ENCODE measurements around the gene SH3RF2.
"Not testable (repeated sequence)": the region's sequence is repeated elsewhere in the genome, so short reads cannot be mapped to it uniquely, and the experiment has no call there.

Gene SH3RF2, protein sequence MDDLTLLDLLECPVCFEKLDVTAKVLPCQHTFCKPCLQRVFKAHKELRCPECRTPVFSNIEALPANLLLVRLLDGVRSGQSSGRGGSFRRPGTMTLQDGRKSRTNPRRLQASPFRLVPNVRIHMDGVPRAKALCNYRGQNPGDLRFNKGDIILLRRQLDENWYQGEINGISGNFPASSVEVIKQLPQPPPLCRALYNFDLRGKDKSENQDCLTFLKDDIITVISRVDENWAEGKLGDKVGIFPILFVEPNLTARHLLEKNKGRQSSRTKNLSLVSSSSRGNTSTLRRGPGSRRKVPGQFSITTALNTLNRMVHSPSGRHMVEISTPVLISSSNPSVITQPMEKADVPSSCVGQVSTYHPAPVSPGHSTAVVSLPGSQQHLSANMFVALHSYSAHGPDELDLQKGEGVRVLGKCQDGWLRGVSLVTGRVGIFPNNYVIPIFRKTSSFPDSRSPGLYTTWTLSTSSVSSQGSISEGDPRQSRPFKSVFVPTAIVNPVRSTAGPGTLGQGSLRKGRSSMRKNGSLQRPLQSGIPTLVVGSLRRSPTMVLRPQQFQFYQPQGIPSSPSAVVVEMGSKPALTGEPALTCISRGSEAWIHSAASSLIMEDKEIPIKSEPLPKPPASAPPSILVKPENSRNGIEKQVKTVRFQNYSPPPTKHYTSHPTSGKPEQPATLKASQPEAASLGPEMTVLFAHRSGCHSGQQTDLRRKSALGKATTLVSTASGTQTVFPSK

DNA sequence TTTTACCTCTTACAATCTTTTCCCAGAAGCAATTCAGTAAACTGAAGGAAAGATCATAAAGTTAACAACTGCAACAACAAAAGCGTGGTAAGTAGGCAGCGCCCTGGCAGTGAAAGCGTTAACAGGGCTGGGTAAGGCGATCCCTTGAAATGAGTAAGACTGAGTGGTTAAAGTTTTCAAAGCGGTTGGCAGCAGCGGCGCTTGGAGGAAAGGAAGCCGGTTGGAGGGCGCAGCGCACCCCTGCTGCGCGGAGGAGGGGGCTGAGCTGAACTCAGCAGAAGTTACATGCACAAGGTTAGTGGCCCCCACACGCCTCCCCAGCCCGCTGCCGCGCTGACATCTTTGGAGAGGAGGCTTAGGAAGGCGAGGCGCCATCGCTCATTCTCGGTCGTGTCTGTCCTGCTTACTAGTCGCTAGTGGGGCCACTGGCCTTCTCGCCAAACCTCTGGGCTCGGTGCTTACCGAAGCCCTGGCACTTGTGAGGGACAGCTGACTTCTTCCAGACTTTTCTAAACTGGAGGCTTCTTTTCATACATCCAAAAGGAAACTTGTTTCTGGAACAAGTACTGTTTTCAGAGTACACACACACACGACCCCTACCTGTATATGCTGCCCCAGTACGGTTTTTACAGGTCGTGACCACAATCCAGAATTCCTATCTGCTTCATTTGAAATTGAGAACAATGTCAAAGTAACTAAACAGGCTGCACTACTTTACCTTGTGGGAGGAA lies at the start of gene SH3RF2:
Gene SH3RF2 (plus strand): TSS at position 178 of the 731 bp plus-strand sequence. CDS start 1,351 bp downstream, outside the sequence.
- DNase-seq (ENCODE audit: low read depth in 2 of 2) = peak in 1 of 2 donors; percentile 25

DNA sequence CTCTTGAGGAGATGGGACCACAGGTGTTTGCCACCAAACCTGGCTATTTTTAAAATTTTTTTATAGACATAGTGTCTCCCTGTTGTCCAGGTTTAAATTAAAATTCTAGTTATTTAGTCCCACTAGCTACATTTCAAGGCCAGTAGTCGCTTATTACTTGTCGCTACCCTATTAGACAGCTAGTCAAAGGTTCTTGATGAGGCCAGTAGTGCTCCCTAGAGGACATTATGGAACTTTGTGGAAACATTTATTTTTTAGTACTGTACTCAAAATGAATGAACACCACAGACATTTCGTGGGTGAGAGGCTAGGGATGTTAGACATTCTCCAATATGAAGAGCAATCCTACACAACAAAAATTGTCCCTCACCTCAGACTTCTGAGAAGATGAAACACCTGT lies 49.2 kb upstream of the SH3RF2 start:
- DNase-seq (ENCODE audit: low read depth in 2 of 2) = no peak

DNA sequence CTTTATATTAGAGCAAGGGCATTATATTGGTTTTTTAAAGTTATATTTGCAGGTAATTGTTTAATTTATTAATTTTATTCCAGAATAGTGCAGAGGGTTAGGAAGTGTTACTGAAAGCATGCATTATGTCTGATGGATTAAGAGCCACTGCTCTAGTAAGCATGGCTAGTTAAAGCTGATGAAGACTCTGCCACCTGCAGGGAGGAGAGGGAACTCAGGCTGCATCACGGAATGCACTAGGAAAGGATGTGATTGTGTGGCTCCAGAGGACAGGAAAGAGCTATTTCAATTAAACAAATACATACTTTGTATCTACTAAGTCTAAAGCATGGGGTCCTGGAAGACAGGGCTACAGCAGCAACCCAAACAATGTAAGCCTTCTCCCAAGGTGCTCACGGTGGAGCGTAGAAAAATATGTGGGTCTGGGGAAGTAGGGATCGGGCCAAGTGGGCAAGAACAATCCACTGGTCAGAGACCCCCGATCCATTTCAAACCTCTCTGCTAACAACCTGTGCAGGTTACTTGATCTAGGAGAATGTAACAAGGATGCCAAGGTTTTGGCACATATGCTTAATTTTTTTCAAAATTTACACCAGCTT lies 48.3 kb upstream of the SH3RF2 start:
- DNase-seq (ENCODE audit: low read depth in 2 of 2) = no peak

DNA sequence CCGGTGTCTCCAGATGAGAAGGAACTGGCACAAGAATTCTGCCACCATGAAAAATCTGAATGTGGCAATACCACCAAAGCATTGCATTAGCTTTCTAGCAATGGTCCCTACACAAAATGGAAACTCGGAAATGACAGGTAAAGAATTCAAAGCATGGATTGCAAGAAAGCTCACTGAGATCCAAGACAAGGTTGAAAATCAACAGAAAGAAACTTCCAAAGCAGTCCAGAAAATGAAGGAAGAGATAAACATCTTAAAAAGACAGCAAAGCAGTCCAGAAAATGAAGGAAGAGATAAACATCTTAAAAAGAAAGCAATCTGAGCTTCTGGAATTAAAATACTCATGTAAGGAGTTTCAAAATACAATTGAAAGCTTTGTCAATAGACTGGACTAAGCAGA lies 46.8 kb upstream of the SH3RF2 start:
- no peak for DNase-seq (ENCODE audit: low read depth in 2 of 2)

DNA sequence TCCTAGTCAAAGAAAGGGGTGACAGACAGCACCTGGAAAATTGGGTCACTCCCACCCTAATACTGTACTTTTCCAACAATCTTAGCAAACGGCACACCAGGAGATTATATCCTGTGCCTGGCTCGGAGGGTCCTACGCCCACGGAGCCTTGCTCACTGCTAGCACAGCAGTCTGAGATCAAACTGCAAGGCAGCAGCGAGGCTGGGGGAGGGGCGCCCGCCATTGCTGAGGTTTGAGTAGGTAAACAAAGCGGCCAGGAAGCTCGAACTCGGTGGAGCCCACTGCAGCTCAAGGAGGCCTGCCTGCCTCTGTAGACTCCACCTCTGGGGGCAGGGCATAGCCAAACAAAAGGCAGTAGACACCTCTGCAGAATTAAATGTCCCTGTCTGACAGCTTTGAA lies 45.0 kb upstream of the SH3RF2 start:
- DNase-seq (ENCODE audit: low read depth in 2 of 2) = not testable (repeated sequence)

DNA sequence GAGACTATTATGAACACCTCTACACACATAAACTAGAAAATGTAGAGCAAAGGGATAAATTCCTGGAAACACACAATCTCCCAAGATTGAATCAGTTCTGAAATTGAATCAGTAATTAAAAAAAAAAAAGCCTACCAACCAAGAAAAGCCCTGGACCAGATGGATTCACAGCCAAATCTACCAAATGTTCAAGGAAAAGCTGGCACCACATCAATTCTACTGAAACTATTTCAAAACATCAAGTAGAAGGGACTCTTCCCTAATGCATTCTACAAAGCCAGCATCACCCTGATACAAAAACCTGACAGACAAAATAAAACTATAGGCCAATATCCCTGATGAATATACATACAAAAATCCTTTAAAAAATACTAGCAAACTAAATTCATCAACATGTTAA lies 38.2 kb upstream of the SH3RF2 start:
- DNase-seq (ENCODE audit: low read depth in 2 of 2) = no peak

DNA sequence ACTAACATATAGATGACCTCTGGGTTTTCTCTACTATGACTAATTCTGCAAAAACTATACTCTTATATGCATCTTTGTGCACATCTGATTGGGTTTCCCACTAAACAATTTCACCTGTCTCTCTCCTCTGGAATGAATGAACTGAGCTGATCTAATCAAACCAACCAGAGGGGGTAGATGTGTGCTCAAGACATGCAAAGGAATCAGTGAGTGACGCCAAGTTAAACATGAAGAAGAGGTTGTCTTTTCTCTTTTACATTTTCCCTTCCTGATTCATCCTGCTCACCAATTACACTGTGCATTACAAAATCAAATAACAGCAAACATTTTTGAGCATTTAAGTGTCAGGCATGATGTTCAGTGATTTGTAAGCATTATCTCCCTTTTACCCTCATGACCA lies 34.0 kb upstream of the SH3RF2 start:
- DNase-seq (ENCODE audit: low read depth in 2 of 2) = no peak

DNA sequence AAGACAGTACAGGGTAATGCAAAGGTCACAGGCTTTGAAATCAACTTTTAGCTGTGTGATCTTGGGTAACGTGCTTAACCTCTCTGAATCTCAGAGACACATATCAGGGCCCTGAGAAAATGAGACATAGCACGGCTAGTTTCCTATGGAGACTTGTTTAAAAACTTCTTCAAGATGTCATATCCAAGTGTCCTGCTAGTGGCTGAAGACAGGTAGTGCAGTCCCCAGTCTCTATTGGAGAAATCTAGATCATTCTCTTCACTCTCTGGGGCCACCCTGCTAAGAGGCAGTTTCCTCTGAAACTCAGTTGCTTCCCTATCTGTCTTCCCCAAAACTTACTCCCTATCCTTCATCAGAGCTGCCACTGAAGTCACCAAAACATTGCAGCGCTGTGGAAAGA lies 33.3 kb upstream of the SH3RF2 start:
- DNase-seq (ENCODE audit: low read depth in 2 of 2) = no peak

DNA sequence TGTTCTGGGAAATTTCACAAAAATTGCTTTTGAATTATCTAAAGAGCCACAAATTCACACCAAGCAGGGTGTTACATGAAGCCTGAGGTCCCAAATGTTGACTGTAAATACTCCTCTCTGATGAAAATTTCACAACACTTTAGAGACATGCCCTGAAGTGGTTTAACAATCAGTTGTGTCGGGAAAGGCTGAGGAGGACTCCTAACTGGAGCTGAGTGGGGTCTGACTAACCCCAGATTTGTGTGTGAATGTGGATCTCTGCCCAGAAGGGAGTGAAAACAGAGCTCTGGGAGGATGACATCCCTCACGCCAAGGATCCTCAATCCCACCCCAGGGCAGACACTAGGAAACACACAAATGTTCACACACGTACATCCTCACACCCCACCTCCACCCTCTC lies 32.5 kb upstream of the SH3RF2 start:
- no peak for DNase-seq (ENCODE audit: low read depth in 2 of 2)

DNA sequence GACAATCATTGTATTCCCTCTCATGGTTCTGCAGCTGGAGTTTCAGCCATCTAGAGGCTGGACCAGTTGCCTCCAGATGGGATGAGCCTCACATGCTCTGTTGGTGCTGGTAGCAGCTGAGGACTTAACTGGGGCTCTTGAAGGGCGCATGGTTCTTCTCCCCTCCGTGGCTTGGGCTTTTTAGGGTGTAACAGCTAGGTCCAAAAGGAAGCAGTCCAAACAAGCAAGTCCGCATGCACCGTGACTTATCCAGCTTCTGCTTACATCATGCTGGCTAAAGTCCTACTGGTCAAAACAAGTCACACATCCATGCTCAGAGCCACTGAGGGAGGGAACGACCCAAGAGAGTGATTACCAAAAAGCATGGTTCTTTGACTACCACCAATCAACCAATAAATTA lies 31.6 kb upstream of the SH3RF2 start:
- DNase-seq (ENCODE audit: low read depth in 2 of 2) = no peak

DNA sequence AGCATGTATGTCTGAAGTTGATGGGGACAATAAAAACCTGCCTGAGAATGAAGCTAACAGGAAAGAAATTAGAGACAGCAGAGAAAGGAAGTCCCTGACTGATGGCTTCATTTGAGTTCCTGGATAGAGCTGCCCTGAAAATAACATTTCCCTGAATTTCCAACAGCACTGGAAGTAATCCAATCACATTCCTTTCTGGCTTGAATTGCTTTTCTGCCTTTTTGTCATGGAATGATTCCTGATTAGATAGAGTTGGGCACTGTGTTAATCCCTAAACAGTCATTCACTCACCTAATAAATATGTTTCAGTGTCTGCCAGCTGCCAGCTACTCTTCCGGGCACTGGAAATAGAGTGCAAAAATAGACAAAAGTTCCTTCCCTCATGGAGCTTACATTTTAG lies 30.0 kb upstream of the SH3RF2 start:
- no peak for DNase-seq (ENCODE audit: low read depth in 2 of 2)

DNA sequence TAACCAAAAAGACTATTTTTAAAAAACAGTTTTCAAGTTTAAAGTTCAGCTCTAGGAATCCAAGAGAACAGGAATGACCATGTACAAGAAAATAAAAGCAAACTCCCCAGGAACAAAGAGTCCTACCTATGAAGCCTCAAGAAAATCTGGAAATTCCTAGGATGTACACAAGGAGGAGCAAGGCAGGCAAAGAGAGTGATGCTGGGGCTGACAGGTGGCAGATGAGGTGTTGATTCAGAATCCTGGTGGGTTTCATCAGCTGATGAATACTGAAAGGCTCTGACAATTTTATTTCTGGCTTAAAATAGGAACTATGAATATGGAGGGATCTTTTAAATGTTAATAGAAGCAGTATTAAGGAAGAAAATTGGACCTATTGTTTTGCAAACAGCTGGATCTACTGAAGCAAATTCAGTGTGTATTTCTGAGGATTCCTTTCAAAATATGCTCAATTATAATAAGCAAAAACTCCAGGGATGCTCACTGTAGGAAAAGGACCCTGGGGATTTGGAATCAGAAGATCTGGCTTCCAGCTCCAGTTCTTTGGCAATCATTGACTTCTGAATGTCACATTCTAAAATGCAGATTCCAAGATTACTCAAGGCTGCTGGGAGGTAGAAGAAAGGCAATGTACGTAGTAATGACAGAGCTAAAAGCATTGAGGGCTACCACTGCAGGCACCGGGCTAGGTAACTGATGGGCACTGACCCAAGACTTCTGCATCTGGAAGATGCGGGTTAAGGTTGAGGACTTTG lies 28.0 kb upstream of the SH3RF2 start:
- DNase-seq (ENCODE audit: low read depth in 2 of 2) = no peak

DNA sequence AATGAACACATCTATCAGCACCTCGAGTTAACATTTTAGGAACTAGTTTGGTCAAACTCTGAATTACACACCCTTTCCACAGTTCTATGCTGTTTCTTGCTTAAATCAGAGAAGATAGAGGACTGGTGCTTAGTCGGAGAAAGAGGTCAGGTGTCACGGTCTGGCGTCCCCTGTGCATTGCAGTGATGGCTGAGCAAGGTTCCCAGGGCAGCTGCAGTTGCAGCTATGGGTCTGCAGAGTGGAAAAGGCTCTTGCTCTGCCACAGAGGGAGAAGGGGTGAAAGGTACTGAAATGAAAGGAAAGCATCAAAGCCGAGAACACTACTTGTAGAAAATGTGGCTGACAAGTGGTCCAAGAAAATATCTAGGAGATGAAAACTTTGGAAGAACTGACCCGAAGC lies 25.2 kb upstream of the SH3RF2 start:
- DNase-seq (ENCODE audit: low read depth in 2 of 2) = no peak

DNA sequence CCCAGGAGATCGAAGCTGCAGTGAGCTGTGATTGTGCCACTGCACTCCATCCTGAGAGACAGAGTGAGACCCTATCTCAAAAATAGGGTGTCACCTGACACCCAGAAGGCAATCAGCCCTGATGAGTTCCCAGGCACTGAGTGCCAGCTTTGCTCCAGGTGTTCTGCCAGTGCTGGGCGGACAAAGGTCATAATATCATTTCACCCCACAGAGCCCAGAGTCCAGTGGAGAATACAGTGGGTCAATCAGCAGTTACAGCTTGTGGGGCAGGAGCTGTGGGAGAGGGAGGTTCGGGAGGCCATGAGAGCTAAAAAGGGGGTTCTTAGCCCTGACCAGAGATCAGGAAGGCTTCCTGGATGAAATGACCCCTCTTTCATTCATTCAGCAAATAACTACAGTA lies 24.4 kb upstream of the SH3RF2 start:
- DNase-seq (ENCODE audit: low read depth in 2 of 2) = no peak

DNA sequence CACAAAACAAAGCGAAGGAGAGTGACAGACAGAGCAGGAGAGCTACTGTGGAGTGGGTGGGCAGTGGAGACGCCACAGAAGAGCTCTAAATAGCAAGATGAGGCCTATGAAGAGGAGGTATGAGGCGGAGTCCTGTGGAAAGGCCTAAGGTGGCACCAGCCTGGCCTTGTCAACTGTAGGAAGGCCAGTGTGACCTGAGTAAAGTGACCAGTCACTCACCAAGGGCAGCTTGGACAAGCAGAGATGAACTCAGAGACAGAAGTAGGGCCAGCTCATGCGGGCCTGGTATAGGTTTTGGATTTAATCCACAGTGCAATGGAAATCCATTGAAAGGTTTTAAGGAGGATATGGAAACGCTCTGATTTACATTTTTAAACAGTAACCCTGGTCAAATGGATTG lies 23.8 kb upstream of the SH3RF2 start:
- no peak for DNase-seq (ENCODE audit: low read depth in 2 of 2)

DNA sequence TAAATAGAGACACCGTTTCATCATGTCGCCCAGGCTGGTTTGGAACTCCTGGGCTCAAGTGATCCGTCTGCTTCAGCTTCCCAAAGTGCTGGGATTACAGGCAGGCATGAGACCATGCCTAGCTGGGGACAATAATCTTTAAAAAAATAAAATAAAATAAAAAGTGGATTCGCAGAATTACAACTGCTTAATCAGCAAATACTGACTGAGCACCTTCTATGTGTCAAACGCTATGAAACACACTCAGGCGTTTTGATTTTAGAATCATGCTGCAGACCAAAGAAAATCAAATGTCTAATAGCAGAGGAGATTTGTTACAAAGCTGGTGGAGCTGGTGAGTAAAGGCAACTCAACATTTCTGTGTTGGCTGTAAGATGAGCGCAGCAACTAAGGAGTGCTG lies 22.7 kb upstream of the SH3RF2 start:
- DNase-seq (ENCODE audit: low read depth in 2 of 2) = no peak

DNA sequence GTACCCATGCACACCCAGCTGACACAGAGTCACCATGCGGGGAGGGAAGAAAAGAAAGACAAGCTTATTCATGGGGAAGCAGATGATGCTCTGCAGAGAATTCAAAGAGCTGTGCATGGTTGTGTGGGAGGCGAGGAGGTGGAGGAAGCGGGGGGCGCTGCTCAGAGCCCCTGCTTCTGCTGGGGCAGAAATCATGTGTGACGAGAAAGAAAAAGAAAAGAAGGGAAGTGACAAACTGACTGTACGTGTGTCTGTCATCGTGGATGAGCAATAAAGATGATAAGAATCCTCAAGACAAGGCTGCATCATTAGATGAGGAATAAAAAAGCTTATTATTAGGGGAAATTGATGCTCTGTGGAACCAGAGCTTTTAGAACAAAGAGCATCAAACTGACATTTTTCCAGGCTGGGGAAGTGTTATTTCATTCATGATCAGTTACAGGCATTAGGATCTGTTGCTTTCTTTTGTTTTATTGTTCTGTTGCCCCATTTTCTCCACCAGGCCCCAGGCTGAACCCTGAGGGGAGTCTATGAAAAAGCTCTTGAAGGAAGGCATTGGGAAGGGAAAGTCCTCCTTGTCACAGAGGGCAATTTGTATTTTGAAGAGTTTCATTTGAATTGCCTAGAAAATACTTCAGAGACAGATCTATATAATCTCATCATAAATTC lies 20.3 kb upstream of the SH3RF2 start:
- no peak for DNase-seq (ENCODE audit: low read depth in 2 of 2)

DNA sequence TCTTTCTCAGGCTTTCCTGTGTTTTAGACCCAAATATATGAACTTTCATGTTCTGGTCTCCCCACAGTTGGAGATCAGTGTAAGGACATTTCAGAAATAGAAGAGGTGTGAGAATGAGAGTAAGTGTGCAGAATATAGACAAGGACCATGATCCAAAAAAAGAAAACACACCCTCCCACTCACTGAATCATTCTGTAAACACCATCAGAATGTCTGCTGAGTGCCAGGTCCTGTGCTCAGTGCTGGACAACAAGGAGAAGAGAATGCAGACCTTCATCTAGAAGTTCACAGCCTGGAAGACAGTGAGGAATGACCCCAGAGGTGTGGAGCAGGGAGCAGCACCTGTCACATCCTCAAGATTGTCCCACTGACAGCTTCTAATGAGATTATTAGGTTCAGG lies 19.1 kb upstream of the SH3RF2 start:
- no peak for DNase-seq (ENCODE audit: low read depth in 2 of 2)

DNA sequence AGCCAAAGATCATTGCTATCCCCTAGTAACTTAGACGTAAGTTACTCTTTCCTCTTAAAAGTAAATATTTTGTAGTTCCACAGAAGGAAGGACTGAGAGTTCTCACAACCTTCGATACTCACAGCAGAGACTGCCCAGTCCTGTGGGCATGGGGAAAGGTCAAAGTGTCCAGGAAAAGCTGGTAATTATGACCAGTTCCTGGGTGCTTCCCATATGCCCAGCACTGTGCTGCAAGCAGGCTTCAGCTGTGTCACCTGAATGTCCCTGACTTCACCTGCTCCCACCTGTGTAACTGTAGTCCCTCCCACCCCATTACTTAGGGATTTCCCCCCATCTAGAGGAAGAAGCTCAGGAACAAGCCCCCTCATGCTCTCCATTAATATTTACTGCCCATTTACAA lies 18.0 kb upstream of the SH3RF2 start:
- DNase-seq (ENCODE audit: low read depth in 2 of 2) = no peak

DNA sequence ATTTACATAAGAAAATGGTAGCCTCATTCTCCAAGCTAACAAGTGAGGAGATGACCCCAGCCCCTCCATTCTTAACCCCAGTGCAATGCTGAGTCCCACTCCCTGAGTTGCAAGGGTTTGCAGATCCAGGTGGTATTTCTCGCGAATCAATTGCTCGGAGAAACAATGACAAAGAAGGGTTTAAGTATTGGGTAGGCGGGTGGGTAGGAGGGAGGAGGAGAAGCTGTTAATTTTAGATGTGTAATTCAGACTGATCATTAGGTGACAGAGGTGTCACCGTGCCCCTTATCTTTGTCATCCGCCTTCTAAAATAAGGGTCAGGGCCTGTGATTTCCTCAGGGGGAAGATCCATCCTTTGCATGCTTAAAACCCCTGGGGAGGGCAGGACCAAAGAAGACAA lies 17.0 kb upstream of the SH3RF2 start:
- no peak for DNase-seq (ENCODE audit: low read depth in 2 of 2)
